Lower leg skin (tissue), 4 donors: ENCODE data around the gene BSDC1. TPM values are rescaled to one million over a fixed set of nuclear protein-coding genes. Genes with fewer than 3 reads are reported as not detected.

Experiments used
- DNase-seq, 2 donors: peaks; one replicate each; pipeline ENCODE4 v3.0.0-alpha.2; 2019; ENCODE audit warnings: low spot score in 2 of 2
- H3K4me3 ChIP-seq: fragments of 200-600 bp; sonication (generic); 2 replicates; pipeline ENCODE4 v1.5.1; 2017; ENCODE audit warnings: mild to moderate bottlenecking, low read depth; ENCODE audit not compliant: poor library complexity, severe bottlenecking
- CTCF ChIP-seq, 3 donors: fragments of 450-650 bp; IDR thresholded peaks; one replicate each; pipeline ENCODE4 v1.5.1; 2016; ENCODE audit warnings: antibody characterized with exemption in 3 of 3, mild to moderate bottlenecking in 3 of 3, moderate library complexity in 2 of 3
- POLR2A ChIP-seq, 2 donors: fragments of 450-650 bp; IDR thresholded peaks; one replicate each; pipeline ENCODE4 v1.6.1; 2016 to 2017; ENCODE audit warnings: antibody characterized with exemption in 2 of 2, mild to moderate bottlenecking in 1 of 2, moderate library complexity in 1 of 2
- WGBS, 2 donors: methylation state at CpG; one replicate each; pipeline ENCODE4 v1.1.5; 2018; 5-methylcytosine and 5-hydroxymethylcytosine counted together
- intact Hi-C: fragments of 100-400 bp; cut with DNase I; formaldehyde crosslinking; loops from one replicate; pipeline ENCODE4 v1.15.0; 2023; ENCODE audit warnings: low total_unique reads
- total RNA-seq, 4 donors: library from RNA; depleted of rRNA; stranded (reverse); fragments of >200 nt; gene quantifications; one replicate each; pipeline ENCODE4 v1.1.0, GENCODE V29; 2016

Gene BSDC1
- total RNA-seq, 4 donors from 2014 or later: 72.5 to 147 (median 105) TPM

- TF ChIP-seq CTCF (IDR thresholded peaks at IDR 0.05): no peak
- WGBS, 2 donors: 56 to 63% methylated on average over 5 of the region's 5 CpGs
- intact Hi-C loops: no loop called here
- no peak for DNase-seq
- no peak overlapping the region for H3K4me3 ChIP-seq
Measured at GRCh38 chr1:32321712-32322291, 72.4 kb downstream of the BSDC1 start.

- H3K4me3 ChIP-seq: no peak overlapping the region
- 95 to 96% methylated on average over 10 of the region's 10 CpGs for WGBS, 2 donors
- TF ChIP-seq POLR2A (IDR thresholded peaks at IDR 0.05) (no peak), CTCF (IDR thresholded peaks at IDR 0.05) (no peak)
- no peak for DNase-seq
- intact Hi-C loops: no loop called here
Measured at GRCh38 chr1:32318127-32318869, 75.9 kb downstream of the BSDC1 start.

- 73 to 85% methylated on average over 3 of the region's 3 CpGs for WGBS, 2 donors
- no peak for TF ChIP-seq POLR2A (IDR thresholded peaks at IDR 0.05)
- no peak for TF ChIP-seq CTCF (IDR thresholded peaks at IDR 0.05)
- intact Hi-C loops: no loop called here
- H3K4me3 ChIP-seq: no peak overlapping the region
- no peak for DNase-seq
Measured at GRCh38 chr1:32316903-32317277, 77.4 kb downstream of the BSDC1 start.

Other genes starting within 250 kb of the BSDC1 start
- gene TXLNA, start 214.8 kb downstream of the BSDC1 start, total RNA-seq: 10 to 100 TPM; 41.1 to 62.0 (median 56.6) TPM
- 1 to 10 TPM; 2.0 to 3.6 (median 3.3) TPM for gene CCDC28B, start 193.8 kb downstream of the BSDC1 start, total RNA-seq
- gene IQCC, start 188.8 kb downstream of the BSDC1 start, total RNA-seq: 1 to 10 TPM; 3.4 to 6.5 (median 4.7) TPM
- not detected for gene DCDC2B, start 185.4 kb downstream of the BSDC1 start, total RNA-seq
- gene TMEM234, start 172.1 kb downstream of the BSDC1 start, total RNA-seq: 10 to 100 TPM in 2 of 4 donors, 1 to 10 TPM in 2; 2.7 to 14.8 (median 9.0) TPM
- gene EIF3I, start 172.0 kb downstream of the BSDC1 start, total RNA-seq: 100 to 1,000 TPM; 128 to 189 (median 169) TPM
- 1 to 10 TPM in 1 of 4 donors, under 1 TPM in 2, not detected in 1; 0.42 to 1.4 (median 0.51) TPM for gene FAM167B, start 147.2 kb downstream of the BSDC1 start, total RNA-seq
- gene LCK, start 143.2 kb downstream of the BSDC1 start, total RNA-seq: 1 to 10 TPM in 3 of 4 donors, under 1 TPM in 1; 0.25 to 3.0 (median 2.0) TPM
- 10 to 100 TPM; 45.7 to 53.9 (median 47.9) TPM for gene HDAC1, start 102.4 kb downstream of the BSDC1 start, total RNA-seq
- gene MARCKSL1, start 58.2 kb downstream of the BSDC1 start, total RNA-seq: 10 to 100 TPM in 2 of 4 donors, 1 to 10 TPM in 2; 6.9 to 21.0 (median 11.1) TPM
- gene FAM229A, start 32.0 kb downstream of the BSDC1 start, total RNA-seq: 10 to 100 TPM in 2 of 4 donors, 1 to 10 TPM in 2; 7.2 to 20.1 (median 8.7) TPM
- 1 to 10 TPM in 1 of 4 donors, under 1 TPM in 2, not detected in 1; 0.42 to 1.5 (median 0.84) TPM for gene TSSK3, start 31.9 kb downstream of the BSDC1 start, total RNA-seq
- under 1 TPM in 1 of 4 donors, not detected in 3; 0.02 TPM for gene ZBTB8B, start 70.6 kb upstream of the BSDC1 start, total RNA-seq
- gene ZBTB8A, start 145.0 kb upstream of the BSDC1 start, total RNA-seq: 1 to 10 TPM in 3 of 4 donors, under 1 TPM in 1; 0.99 to 5.8 (median 2.8) TPM